LNCAP (cell line): ENCODE measurements around the gene UQCRQ.

Experiments used
- CTCF ChIP-seq: fragments of 450-650 bp; IDR thresholded peaks from 2 replicates; pipeline ENCODE4 v1.5.1; 2017; ENCODE audit warnings: mild to moderate bottlenecking

Gene UQCRQ

GRCh38 chr5:132865668-132866341 lies 637 bp upstream of the UQCRQ start:
- TF ChIP-seq CTCF: no peak

DNA sequence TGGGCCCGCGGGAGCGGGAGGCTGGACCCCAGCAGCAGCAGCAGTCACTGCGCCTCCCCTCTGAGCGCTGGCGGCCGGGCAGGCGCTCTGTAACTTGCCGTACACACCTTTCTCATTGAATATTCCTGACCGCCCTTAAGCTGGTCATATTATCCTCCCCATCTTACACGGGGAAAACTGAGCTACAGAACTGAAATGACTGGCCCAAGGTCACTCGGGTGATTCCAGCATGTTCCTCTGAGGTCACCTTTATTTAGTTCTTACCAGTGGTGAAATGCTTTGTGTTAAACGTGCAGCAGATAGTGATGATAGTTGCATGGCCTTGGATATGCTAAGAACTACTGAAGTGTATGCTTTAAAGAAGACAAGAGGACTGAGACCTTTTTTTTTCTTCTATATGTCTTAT lies 607 bp downstream of the UQCRQ start:
- no peak for TF ChIP-seq CTCF

DNA sequence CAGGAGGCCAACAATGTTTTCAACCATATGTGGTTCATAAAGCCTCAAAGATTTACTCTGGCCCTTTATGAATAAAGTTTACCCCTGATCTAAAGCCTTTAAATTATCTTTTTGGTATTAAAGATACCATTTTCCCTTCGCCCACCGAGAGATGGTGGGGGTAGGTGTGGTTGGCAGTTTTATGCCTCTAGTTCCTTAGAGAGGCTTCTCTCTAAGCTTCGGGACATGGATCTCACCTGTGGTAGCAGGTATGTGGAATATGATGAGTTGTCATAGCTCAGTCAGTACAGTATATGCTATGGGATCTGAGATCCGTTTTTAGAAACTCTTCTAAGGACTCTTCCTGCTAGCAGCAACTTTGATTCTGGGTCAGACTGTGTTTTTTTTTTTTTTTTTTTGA lies 2.3 kb downstream of the UQCRQ start:
- no peak for TF ChIP-seq CTCF

DNA sequence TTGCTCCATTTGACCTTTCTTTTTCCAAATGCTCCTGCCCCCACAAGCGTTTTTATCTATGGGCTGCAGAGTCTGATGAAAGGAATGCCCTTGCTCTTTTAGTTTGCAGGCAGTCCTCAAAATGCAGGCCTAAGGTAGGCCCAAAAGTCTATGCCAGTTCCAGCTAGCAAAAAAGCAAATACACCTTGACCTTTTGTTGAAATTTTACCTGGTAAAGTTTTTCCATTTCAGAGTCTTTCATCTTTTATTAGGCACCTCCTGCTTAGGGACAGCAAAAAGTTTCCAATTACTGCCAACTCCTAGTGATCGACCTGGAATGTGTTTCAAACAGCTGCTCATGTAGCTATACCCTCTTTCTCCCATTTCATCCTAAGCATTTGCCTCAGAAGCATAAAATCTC lies 4.4 kb downstream of the UQCRQ start:
- TF ChIP-seq CTCF: no peak

GRCh38 chr5:132871459-132872284 lies 5.2 kb downstream of the UQCRQ start:
- no peak for TF ChIP-seq CTCF

- no peak for TF ChIP-seq CTCF
Measured at GRCh38 chr5:132872788-132873118, 6.3 kb downstream of the UQCRQ start.

- no peak for TF ChIP-seq CTCF
Measured at GRCh38 chr5:132873119-132873929, 6.9 kb downstream of the UQCRQ start, which contains the start of gene LEAP2. TSS of gene LEAP2 (plus strand) at chr5:132873668. CDS start at chr5:132873695, 27 bp downstream.
